ENCODE data around the gene OSBPL8. TPM values are rescaled to one million over a fixed set of nuclear protein-coding genes. Genes with fewer than 3 reads are reported as not detected.

The OSBPL8 gene
- total RNA-seq, 3 donors from 2014 or later: 77.6 to 89.1 (median 87.2) TPM

DNA sequence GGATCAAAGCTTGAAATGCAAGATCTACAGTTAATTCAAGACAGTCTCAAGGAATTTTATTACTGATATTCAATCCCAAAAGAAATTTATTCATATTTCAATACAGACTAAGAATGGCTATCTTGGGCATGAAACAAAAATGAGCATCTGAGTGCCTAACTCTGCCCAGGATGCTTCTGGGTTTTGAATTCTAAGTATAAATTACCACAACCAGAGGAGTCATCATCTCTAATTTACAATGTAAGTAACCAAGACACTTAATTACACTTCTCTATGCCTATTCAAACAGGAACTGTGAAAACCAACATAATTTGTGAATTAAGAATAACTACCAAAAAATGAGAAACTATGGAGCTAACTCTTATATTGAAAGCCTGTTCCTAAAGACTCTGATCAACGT, 14.1 kb downstream of the OSBPL8 start:
- no peaks in the 10 kb centered on the region for H3K9me3 ChIP-seq
- intact Hi-C loops (cut with DNase I; ENCODE audit: low total_unique reads): no loop called here
- H3K27me3 ChIP-seq: no peaks in the 10 kb centered on the region
- H3K36me3 ChIP-seq: no peaks in the 10 kb centered on the region
- no peak overlapping the region for H3K27ac ChIP-seq
- H3K4me1 ChIP-seq: no peaks in the 10 kb centered on the region
- no peak overlapping the region for H3K4me3 ChIP-seq
- TF ChIP-seq, protein P1, sequence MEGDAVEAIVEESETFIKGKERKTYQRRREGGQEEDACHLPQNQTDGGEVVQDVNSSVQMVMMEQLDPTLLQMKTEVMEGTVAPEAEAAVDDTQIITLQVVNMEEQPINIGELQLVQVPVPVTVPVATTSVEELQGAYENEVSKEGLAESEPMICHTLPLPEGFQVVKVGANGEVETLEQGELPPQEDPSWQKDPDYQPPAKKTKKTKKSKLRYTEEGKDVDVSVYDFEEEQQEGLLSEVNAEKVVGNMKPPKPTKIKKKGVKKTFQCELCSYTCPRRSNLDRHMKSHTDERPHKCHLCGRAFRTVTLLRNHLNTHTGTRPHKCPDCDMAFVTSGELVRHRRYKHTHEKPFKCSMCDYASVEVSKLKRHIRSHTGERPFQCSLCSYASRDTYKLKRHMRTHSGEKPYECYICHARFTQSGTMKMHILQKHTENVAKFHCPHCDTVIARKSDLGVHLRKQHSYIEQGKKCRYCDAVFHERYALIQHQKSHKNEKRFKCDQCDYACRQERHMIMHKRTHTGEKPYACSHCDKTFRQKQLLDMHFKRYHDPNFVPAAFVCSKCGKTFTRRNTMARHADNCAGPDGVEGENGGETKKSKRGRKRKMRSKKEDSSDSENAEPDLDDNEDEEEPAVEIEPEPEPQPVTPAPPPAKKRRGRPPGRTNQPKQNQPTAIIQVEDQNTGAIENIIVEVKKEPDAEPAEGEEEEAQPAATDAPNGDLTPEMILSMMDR (IDR thresholded peaks at IDR 0.05): no peak
- TF ChIP-seq POLR2AphosphoS5 (IDR thresholded peaks at IDR 0.05): no peak
- no peak for TF ChIP-seq POLR2A (IDR thresholded peaks at IDR 0.05)
- DNase-seq (ENCODE audit: low spot score in 2 of 2): no peak

DNA sequence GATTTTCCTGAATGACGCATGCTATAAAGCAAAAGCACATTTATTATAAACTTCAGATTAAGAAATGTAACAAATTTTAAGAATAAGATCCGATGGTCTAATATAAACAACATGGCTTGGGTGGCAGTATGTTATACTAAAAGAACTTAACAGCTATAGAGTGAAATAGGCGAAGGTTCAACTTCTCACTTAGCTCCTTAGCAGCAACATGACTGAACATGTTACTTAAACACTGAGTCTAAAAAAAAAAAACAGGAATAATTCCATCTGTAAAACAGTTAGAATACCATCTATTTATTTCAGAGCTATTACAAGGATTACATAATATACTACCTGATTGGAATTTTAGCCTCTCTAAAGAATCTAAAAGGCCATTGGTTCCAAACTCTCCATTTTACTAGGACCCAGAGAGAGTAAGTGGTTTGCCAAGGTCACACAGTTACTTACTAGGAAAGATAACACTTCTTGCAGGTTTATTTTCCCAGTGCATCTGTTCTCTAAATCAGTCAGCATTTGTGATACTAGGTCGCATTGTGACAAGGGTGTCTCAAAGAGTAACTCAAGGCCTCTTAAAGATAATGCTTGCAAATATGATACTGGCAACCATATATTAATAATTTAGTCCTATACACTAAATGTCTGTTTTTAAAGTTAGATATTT, 14.8 kb downstream of the OSBPL8 start:
- H3K9me3 ChIP-seq: no peaks in the 10 kb centered on the region
- H3K36me3 ChIP-seq: no peaks in the 10 kb centered on the region
- no peak overlapping the region for H3K27ac ChIP-seq
- intact Hi-C loops (cut with DNase I; ENCODE audit: low total_unique reads): no loop called here
- DNase-seq (ENCODE audit: low spot score in 2 of 2): no peak
- TF ChIP-seq POLR2A (IDR thresholded peaks at IDR 0.05): no peak
- TF ChIP-seq, protein P1 (IDR thresholded peaks at IDR 0.05): no peak
- TF ChIP-seq POLR2AphosphoS5 (IDR thresholded peaks at IDR 0.05): no peak
- no peaks in the 10 kb centered on the region for H3K4me1 ChIP-seq
- no peak overlapping the region for H3K4me3 ChIP-seq
- H3K27me3 ChIP-seq: no peaks in the 10 kb centered on the region

DNA sequence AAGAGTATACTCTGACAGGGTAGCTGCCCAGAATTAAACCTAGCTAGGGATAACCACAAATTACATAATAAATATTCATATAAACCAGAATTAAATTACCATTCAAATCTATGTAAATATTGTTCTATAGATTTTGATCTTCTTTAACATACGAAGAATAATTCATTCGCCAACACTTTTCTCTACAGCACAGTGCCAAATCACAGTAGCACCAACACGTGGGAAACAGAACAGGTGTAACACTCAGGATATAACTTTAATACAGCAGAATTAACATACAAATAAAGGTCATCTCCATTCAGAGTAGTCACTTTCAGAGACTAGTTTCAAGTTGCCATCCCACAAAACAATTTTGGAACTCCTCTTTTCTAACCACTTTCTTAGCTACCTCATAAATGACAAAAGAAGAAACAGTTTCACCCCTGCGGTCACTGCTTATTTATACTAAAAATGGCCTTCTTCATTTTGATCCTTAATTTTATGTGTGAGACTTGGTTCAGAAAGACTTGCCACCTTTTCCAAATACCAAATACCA, 15.7 kb downstream of the OSBPL8 start:
- Histone ChIP-seq H3K27ac (no peak overlapping the region), H3K36me3 (no peaks in the 10 kb centered on the region), H3K9me3 (no peaks in the 10 kb centered on the region), H3K27me3 (no peaks in the 10 kb centered on the region), H3K4me1 (no peaks in the 10 kb centered on the region), H3K4me3 (no peak overlapping the region)
- no peak for DNase-seq (ENCODE audit: low spot score in 2 of 2)
- TF ChIP-seq POLR2AphosphoS5 (IDR thresholded peaks at IDR 0.05) (no peak), POLR2A (IDR thresholded peaks at IDR 0.05) (no peak)
- TF ChIP-seq, protein P1 (IDR thresholded peaks at IDR 0.05): no peak
- intact Hi-C loops (cut with DNase I; ENCODE audit: low total_unique reads): no loop called here

DNA sequence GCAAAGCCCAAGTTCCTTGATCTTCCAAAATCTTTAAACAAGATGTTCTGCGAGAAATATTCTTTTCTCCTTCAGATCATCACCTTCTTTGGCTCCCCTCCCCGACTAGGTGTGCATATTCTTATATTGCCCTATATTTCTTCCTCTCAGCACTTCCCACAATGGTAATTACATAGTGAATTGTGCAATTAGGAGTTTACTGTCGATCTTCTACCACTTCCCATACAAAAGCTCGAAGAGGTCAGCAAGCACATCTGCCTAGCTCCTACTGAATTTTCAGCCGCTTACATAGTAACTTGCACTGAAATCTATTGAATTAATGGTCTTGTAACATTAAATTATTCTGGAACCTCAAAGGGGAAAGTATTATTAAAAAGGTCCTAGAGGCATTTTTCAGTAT, 16.7 kb downstream of the OSBPL8 start:
- DNase-seq (ENCODE audit: low spot score in 2 of 2): no peak
- Histone ChIP-seq H3K27me3 (no peaks in the 10 kb centered on the region), H3K9me3 (no peaks in the 10 kb centered on the region), H3K4me3 (no peak overlapping the region), H3K27ac (no peak overlapping the region), H3K36me3 (no peaks in the 10 kb centered on the region), H3K4me1 (no peaks in the 10 kb centered on the region)
- no peak for TF ChIP-seq POLR2AphosphoS5 (IDR thresholded peaks at IDR 0.05)
- TF ChIP-seq, protein P1 (IDR thresholded peaks at IDR 0.05): no peak
- no peak for TF ChIP-seq POLR2A (IDR thresholded peaks at IDR 0.05)
- intact Hi-C loops (cut with DNase I; ENCODE audit: low total_unique reads): no loop called here

DNA sequence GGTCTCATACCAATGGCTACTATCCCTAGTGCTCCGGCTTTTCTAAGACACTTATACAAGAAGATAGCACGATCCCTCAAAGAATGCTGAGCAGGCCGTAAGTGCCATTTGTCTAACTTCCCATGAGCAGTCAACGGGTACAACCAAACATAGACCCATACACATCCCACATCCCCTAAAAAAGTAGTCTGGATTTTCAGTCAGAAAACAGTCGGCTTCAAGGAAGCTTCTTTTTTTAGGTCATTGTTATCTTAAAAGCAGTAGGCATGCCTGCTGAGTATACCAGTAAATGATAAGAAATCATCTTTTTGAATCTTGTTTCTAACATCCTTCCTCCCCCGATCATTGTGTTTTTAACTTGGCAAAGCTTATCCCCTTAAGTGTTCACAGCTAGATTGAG, 19.8 kb downstream of the OSBPL8 start:
- Histone ChIP-seq H3K4me1 (no peaks in the 10 kb centered on the region), H3K9me3 (no peaks in the 10 kb centered on the region), H3K27ac (no peak overlapping the region), H3K27me3 (no peaks in the 10 kb centered on the region), H3K4me3 (no peak overlapping the region), H3K36me3 (no peaks in the 10 kb centered on the region)
- no peak for TF ChIP-seq POLR2A (IDR thresholded peaks at IDR 0.05)
- TF ChIP-seq, protein P1 (IDR thresholded peaks at IDR 0.05): no peak
- no peak for TF ChIP-seq POLR2AphosphoS5 (IDR thresholded peaks at IDR 0.05)
- DNase-seq (ENCODE audit: low spot score in 2 of 2): no peak
- intact Hi-C loops (cut with DNase I; ENCODE audit: low total_unique reads): no loop called here

Data from breast epithelium (tissue), 4 donors.